ENCODE results near the gene SIX6. TPM values are rescaled to one million over a fixed set of nuclear protein-coding genes. Genes with fewer than 3 reads are reported as not detected.

Gene SIX6
- total RNA-seq, 1 experiment from 2014 or later: not detected

DNA sequence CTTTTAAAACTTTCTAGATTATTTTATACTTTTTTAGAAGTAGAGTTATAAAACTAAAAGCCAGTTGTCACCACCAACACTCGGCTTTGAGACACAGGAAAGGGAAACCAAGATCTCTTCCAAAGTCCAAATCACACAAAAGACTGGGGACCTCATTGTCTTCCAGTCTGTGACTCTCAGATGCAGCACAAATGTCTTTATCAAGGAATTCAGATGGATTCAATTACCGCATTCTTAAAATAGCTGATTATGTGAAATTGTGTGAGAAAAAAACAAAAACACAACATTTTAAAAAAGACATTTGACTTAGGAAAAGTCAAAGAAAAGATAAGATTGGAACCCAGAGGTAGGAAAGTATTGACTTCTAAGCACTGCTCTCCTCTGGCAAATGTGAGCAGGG lies 3.5 kb upstream of the SIX6 start:
- Histone ChIP-seq H3K23me2 (ENCODE audit: insufficient read length, low read depth, low read length, poor library complexity, severe bottlenecking) (peaks cover 16% of the 10 kb centered on the region), H2BK120ac (ENCODE audit: low read depth, low read length, poor library complexity, severe bottlenecking) (no peak overlapping the region), H4K8ac (replicated peaks; ENCODE audit: insufficient read length, low read depth, low read length) (no peak overlapping the region), H2AFZ (ENCODE audit: low read length) (no peak overlapping the region), H3K18ac (ENCODE audit: insufficient read length, low read depth, low read length) (no peak overlapping the region), H3K14ac (ENCODE audit: insufficient read depth, low read length) (no peak overlapping the region), H2BK20ac (ENCODE audit: low read depth, low read length, poor library complexity, severe bottlenecking) (no peak overlapping the region), H3K27ac (ENCODE audit: insufficient read length, low read depth, low read length) (no peak overlapping the region), H3K79me2 (ENCODE audit: insufficient read depth, low read length) (no peaks in the 10 kb centered on the region), H3K9ac (ENCODE audit: extremely low read depth, insufficient read length, low read length) (no peak overlapping the region), H3K27me3 (ENCODE audit: insufficient read depth, low read length) (peaks cover 58% of the 10 kb centered on the region), H3K4me2 (ENCODE audit: insufficient read depth, insufficient read length, low read length) (no peak overlapping the region), H3K4ac (ENCODE audit: low read depth, low read length) (no peak overlapping the region), H3K9me3 (ENCODE audit: control insufficient read depth, low read depth, low read length) (no peaks in the 10 kb centered on the region), H3K23ac (ENCODE audit: insufficient read length, low read depth, low read length) (no peak overlapping the region), H3K56ac (ENCODE audit: insufficient read length, low read depth, low read length) (no peak overlapping the region), H2BK5ac (ENCODE audit: insufficient read length, low read length) (no peak overlapping the region), H2AK5ac (ENCODE audit: insufficient read length, low read length) (no peak overlapping the region), H4K20me1 (ENCODE audit: control insufficient read depth, insufficient read depth, insufficient read length) (peaks cover 2% of the 10 kb centered on the region), H4K91ac (ENCODE audit: insufficient read length, low read depth, low read length) (no peak overlapping the region), H2BK12ac (ENCODE audit: insufficient read length, low read depth, low read length) (no peak overlapping the region), H3K4me1 (ENCODE audit: insufficient read depth, low read length) (no peaks in the 10 kb centered on the region; the same call in 1 of the 2 replicates), H3K79me1 (ENCODE audit: insufficient read depth, low read depth, low read length, poor library complexity, severe bottlenecking) (no peaks in the 10 kb centered on the region), H3T11ph (ENCODE audit: low read length) (no peak overlapping the region), H4K5ac (ENCODE audit: insufficient read length, low read depth, low read length) (no peak overlapping the region), H2BK15ac (ENCODE audit: low read depth, low read length) (no peak overlapping the region)
- Mint-ChIP-seq H3K4me1 (peaks cover 24 to 41% of the 10 kb centered on the region in 2 experiments), H3K27me3 (ENCODE audit: low read depth) (peaks cover 99% of the 10 kb centered on the region), H3K36me3 (ENCODE audit: insufficient read depth in 1 of 3, low read depth in 3 of 3) (no peaks in the 10 kb centered on the region), H3K27ac (no peak overlapping the region; a peak in 1 of 7 replicates), H3K9me3 (peaks cover 3 to 10% of the 10 kb centered on the region in 2 experiments; a peak in 1 of 5 replicates), H3K4me3 (no peak overlapping the region)
- TF ChIP-seq CTCF (conservative IDR thresholded peaks at IDR 0.05): no peak
- no CpG with 5 or more reads among the region's 2 CpGs for WGBS (ENCODE audit: extremely low coverage, insufficient read length, low lambda C conversion rate)
- no peak for DNase-seq
